Ishikawa (cell line): ENCODE measurements around the gene FPGS.

Source experiments
- CEBPB ChIP-seq: IDR thresholded peaks from 2 replicates; pipeline ENCODE4 v1.6.1; 2012
- CREB1 ChIP-seq: IDR thresholded peaks from 2 replicates; pipeline ENCODE4 v1.6.1; 2012; ENCODE audit warnings: low read depth
- EGR1 ChIP-seq: IDR thresholded peaks from 2 replicates; pipeline ENCODE4 v1.6.1; 2012
- EP300 ChIP-seq: IDR thresholded peaks from 2 replicates; pipeline ENCODE4 v1.6.1; 2012; ENCODE audit warnings: borderline replicate concordance
- FOXM1 ChIP-seq: IDR thresholded peaks from 2 replicates; pipeline ENCODE4 v1.6.1; 2012; ENCODE audit warnings: low read depth, borderline replicate concordance
- MAX ChIP-seq: IDR thresholded peaks from 2 replicates; pipeline ENCODE4 v1.6.1; 2012
- NFIC ChIP-seq: IDR thresholded peaks from 2 replicates; pipeline ENCODE4 v1.6.1; 2012
- RAD21 ChIP-seq: IDR thresholded peaks from 2 replicates; pipeline ENCODE4 v1.6.1; 2012; ENCODE audit warnings: low read depth
- REST ChIP-seq: IDR thresholded peaks from 2 replicates; pipeline ENCODE4 v1.6.1; 2012; ENCODE audit warnings: low read depth, mild to moderate bottlenecking
- TAF1 ChIP-seq: IDR thresholded peaks from 2 replicates; pipeline ENCODE4 v1.6.1; 2012; ENCODE audit warnings: low read depth, mild to moderate bottlenecking
- TCF12 ChIP-seq: IDR thresholded peaks from 2 replicates; pipeline ENCODE4 v1.6.1; 2012; ENCODE audit warnings: low read depth
- TEAD4 ChIP-seq: IDR thresholded peaks from 2 replicates; pipeline ENCODE4 v1.6.1; 2012
- YY1 ChIP-seq: IDR thresholded peaks from 2 replicates; pipeline ENCODE4 v1.6.1; 2012; ENCODE audit warnings: low read depth
- ZBTB7A ChIP-seq: IDR thresholded peaks from 2 replicates; pipeline ENCODE4 v1.6.1; 2012; ENCODE audit warnings: low read depth
- TF ChIP-seq, protein P1 (sequence below): IDR thresholded peaks from 2 replicates; pipeline ENCODE4 v1.6.1; 2012

The FPGS gene

GRCh38 chr9:127835991-127836516, 33.4 kb downstream of the FPGS start:
- TF ChIP-seq TEAD4: no peak
- TF ChIP-seq REST: no peak
- no peak for TF ChIP-seq EP300
- TF ChIP-seq RAD21: no peak
- no peak for TF ChIP-seq CEBPB
- TF ChIP-seq EGR1: no peak
- TF ChIP-seq TAF1: no peak
- TF ChIP-seq, protein P1, sequence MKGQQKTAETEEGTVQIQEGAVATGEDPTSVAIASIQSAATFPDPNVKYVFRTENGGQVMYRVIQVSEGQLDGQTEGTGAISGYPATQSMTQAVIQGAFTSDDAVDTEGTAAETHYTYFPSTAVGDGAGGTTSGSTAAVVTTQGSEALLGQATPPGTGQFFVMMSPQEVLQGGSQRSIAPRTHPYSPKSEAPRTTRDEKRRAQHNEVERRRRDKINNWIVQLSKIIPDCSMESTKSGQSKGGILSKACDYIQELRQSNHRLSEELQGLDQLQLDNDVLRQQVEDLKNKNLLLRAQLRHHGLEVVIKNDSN: no peak
- no peak for TF ChIP-seq FOXM1
- no peak for TF ChIP-seq ZBTB7A
- no peak for TF ChIP-seq TCF12
- no peak for TF ChIP-seq MAX
- no peak for TF ChIP-seq NFIC
- no peak for TF ChIP-seq YY1
- no peak for TF ChIP-seq CREB1

DNA sequence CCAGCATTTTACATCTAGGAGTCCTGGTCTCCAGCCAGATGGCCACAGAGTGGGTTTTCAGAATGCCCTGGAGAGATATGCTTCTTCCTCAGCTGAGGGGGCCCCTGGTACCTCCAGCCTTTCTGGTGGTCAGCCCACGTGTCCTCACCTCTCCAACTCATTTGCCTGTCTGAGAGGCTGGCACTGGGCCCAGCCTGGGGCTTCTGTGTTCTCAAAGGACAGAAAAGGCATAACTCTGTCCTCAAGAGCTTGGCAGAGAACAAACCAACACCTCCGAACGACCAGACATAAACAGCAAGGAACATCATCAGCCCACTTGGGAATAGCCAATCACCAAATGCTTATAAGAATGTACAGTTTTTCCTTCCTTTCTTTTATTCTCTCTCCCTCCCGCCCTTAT, 34.7 kb downstream of the FPGS start:
- no peak for TF ChIP-seq NFIC
- no peak for TF ChIP-seq CEBPB
- no peak for TF ChIP-seq YY1
- TF ChIP-seq CREB1: no peak
- no peak for TF ChIP-seq TCF12
- no peak for TF ChIP-seq RAD21
- TF ChIP-seq REST: no peak
- TF ChIP-seq, protein P1: no peak
- TF ChIP-seq TEAD4: no peak
- no peak for TF ChIP-seq EGR1
- no peak for TF ChIP-seq MAX
- no peak for TF ChIP-seq ZBTB7A

DNA sequence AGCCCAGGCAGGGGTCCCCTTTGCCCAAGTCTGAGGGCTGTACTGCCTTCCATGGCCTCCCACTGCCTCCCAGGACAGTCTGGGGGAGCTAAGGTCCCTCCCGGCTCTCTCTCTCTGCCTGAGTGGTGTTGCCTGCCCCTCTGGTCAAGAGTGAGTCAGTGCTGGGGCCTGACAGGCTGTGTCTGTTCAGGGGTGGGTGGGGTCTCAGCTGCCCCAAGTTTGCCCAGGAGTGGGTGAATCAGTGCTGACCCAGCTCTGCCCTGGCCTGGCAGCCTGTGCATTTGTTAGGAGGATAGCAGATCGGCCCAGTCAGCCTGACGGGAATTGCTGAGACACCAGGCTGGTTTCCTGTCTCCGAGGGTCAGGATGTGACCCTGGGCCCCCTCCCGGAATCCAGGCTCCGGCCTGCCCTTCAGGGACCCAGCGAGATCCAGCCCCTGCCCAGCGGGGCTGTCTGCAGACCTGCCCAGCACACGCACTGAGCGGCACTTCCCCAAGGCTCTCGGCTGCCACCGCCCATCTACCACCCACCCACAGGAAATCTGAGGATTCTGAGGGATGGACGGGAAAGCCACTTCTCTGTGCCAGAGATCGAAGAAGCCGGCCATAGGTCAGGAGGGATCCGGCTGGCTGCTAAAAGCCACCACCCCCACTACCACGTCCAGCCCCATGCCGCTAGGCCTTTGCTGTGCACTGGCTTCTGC, 35.8 kb downstream of the FPGS start:
- TF ChIP-seq FOXM1: no peak
- TF ChIP-seq CEBPB: no peak
- TF ChIP-seq TAF1: no peak
- no peak for TF ChIP-seq TCF12
- TF ChIP-seq EP300: no peak
- TF ChIP-seq MAX: no peak
- TF ChIP-seq, protein P1: no peak
- TF ChIP-seq TEAD4: no peak
- no peak for TF ChIP-seq REST
- TF ChIP-seq ZBTB7A: no peak
- no peak for TF ChIP-seq CREB1
- no peak for TF ChIP-seq NFIC
- no peak for TF ChIP-seq YY1
